Thyroid gland (tissue), 4 donors: Measurements from ENCODE around the gene P2RX2.

Source experiments
- CTCF ChIP-seq, 6 experiments: fragments of 200-600 bp in 3 of 6; fragments of 450-650 bp in 3 of 6; sonication (generic) in 3 of 6; IDR thresholded peaks; one replicate each; pipeline ENCODE4 v1.5.1; 2016 to 2019; ENCODE audit warnings: antibody characterized with exemption in 6 of 6, mild to moderate bottlenecking in 2 of 6, inconsistent platforms in 1 of 6, moderate library complexity in 1 of 6
- POLR2A ChIP-seq, 2 donors: fragments of 450-650 bp; IDR thresholded peaks; one replicate each; pipeline ENCODE4 v1.6.1; 2017; ENCODE audit warnings: antibody characterized with exemption in 2 of 2, mild to moderate bottlenecking in 2 of 2, moderate library complexity in 1 of 2

GRCh38 chr12:132659146-132659545 is 40.6 kb downstream of the P2RX2 start:
- no peak for TF ChIP-seq CTCF (IDR thresholded peaks at IDR 0.05)
- no peak for TF ChIP-seq POLR2A (IDR thresholded peaks at IDR 0.05)
